Activated naive CD4-positive, alpha-beta T cell treated with anti-CD3 and anti-CD28 coated beads, Interleukin-2, amount 10 ng/mL, durations not matched to agents 7 days and 5 days (primary cell): ENCODE measurements around the gene ZNF57.
"Not testable (repeated sequence)": the region's sequence is repeated elsewhere in the genome, so short reads cannot be mapped to it uniquely, and the experiment has no call there.

Experiments
- CTCF ChIA-PET: fragments of 350-600 bp; sonication (Branson Sonifier 250); formaldehyde crosslinking; loops from one replicate; lab custom pipeline; 2021; ENCODE audit warnings: antibody characterized with exemption; lab: Charles Lee
- DNase-seq: peaks from one replicate; pipeline ENCODE4 v3.0.0-alpha.2; 2020
- H3K27ac Mint-ChIP-seq: one replicate; pipeline ENCODE4 v1.8.0; 2021; ENCODE audit warnings: mild to moderate bottlenecking, moderate library complexity, mixed read lengths
- H3K27me3 Mint-ChIP-seq: one replicate; pipeline ENCODE4 v1.8.0; 2021; ENCODE audit warnings: mild to moderate bottlenecking, mixed read lengths
- H3K36me3 Mint-ChIP-seq: one replicate; pipeline ENCODE4 v1.8.0; 2021; ENCODE audit warnings: mixed read lengths
- H3K4me1 Mint-ChIP-seq: one replicate; pipeline ENCODE4 v1.8.0; 2021; ENCODE audit warnings: mixed read lengths
- H3K4me3 Mint-ChIP-seq: one replicate; pipeline ENCODE4 v1.8.0; 2021; ENCODE audit warnings: mild to moderate bottlenecking, moderate library complexity, mixed read lengths
- H3K9me3 Mint-ChIP-seq: one replicate; pipeline ENCODE4 v1.8.0; 2021; ENCODE audit warnings: mixed read lengths

Gene ZNF57

GRCh38 chr19:2917275-2918184 is 16.8 kb downstream of the ZNF57 start:
- H3K4me3 Mint-ChIP-seq: no peak overlapping the region
- no peak for DNase-seq
- H3K36me3 Mint-ChIP-seq: peaks cover 56% of the 10 kb centered on the region
- H3K27ac Mint-ChIP-seq: no peak overlapping the region
- H3K4me1 Mint-ChIP-seq: no peaks in the 10 kb centered on the region
- CTCF ChIA-PET: interaction anchor here (0.6 to 2.1 kb wide), 2 partner anchors 30 to 133 kb away, joined by 3 to 5 read pairs; no protein-coding TSS in a partner anchor
- peaks cover 54% of the 10 kb centered on the region for H3K9me3 Mint-ChIP-seq
- no peaks in the 10 kb centered on the region for H3K27me3 Mint-ChIP-seq

- no peak for DNase-seq
- H3K27me3 Mint-ChIP-seq: no peaks in the 10 kb centered on the region
- H3K4me1 Mint-ChIP-seq: no peaks in the 10 kb centered on the region
- CTCF ChIA-PET: no interaction called here
- H3K4me3 Mint-ChIP-seq: no peak overlapping the region
- H3K9me3 Mint-ChIP-seq: peaks cover 18% of the 10 kb centered on the region
- H3K36me3 Mint-ChIP-seq: peaks cover 16% of the 10 kb centered on the region
- no peak overlapping the region for H3K27ac Mint-ChIP-seq
Measured at GRCh38 chr19:2922987-2923386, 22.3 kb downstream of the ZNF57 start.

GRCh38 chr19:2923510-2923909 is 22.8 kb downstream of the ZNF57 start:
- DNase-seq: no peak
- H3K36me3 Mint-ChIP-seq: peaks cover 12% of the 10 kb centered on the region
- no peaks in the 10 kb centered on the region for H3K27me3 Mint-ChIP-seq
- no peaks in the 10 kb centered on the region for H3K4me1 Mint-ChIP-seq
- no peak overlapping the region for H3K27ac Mint-ChIP-seq
- H3K4me3 Mint-ChIP-seq: no peak overlapping the region
- peaks cover 14% of the 10 kb centered on the region for H3K9me3 Mint-ChIP-seq
- CTCF ChIA-PET: no interaction called here

- Mint-ChIP-seq H3K36me3 (peaks cover 11% of the 10 kb centered on the region), H3K4me1 (no peaks in the 10 kb centered on the region), H3K9me3 (peaks cover 13% of the 10 kb centered on the region), H3K4me3 (no peak overlapping the region), H3K27ac (no peak overlapping the region), H3K27me3 (no peaks in the 10 kb centered on the region)
- CTCF ChIA-PET: interaction anchor here (0.6 kb wide), 1 partner anchor 271 kb away, joined by 4 read pairs; no protein-coding TSS in a partner anchor
- DNase-seq: no peak
Measured at GRCh38 chr19:2926341-2927031, 25.8 kb downstream of the ZNF57 start.

- no peak overlapping the region for H3K27ac Mint-ChIP-seq
Measured at GRCh38 chr19:2927032-2927430, 26.3 kb downstream of the ZNF57 start.

GRCh38 chr19:2933490-2933910 is 32.8 kb downstream of the ZNF57 start:
- Mint-ChIP-seq H3K27ac (no peak overlapping the region), H3K4me1 (no peaks in the 10 kb centered on the region), H3K36me3 (peaks cover 61% of the 10 kb centered on the region), H3K9me3 (peaks cover 39% of the 10 kb centered on the region), H3K4me3 (no peak overlapping the region), H3K27me3 (no peaks in the 10 kb centered on the region)
- no peak for DNase-seq
- CTCF ChIA-PET: no interaction called here

More at GRCh38 chr19:2927032-2927430, 26.3 kb downstream of the ZNF57 start:
- no peak overlapping the region for H3K4me3 Mint-ChIP-seq
- CTCF ChIA-PET: no interaction called here
- DNase-seq: no peak
- H3K36me3 Mint-ChIP-seq: peaks cover 13% of the 10 kb centered on the region
- no peaks in the 10 kb centered on the region for H3K4me1 Mint-ChIP-seq
- H3K9me3 Mint-ChIP-seq: peaks cover 15% of the 10 kb centered on the region
- H3K27me3 Mint-ChIP-seq: no peaks in the 10 kb centered on the region

- CTCF ChIA-PET, H3K27ac Mint-ChIP-seq, DNase-seq, H3K4me1 Mint-ChIP-seq, H3K27me3 Mint-ChIP-seq, H3K4me3 Mint-ChIP-seq: not testable (repeated sequence)
- Mint-ChIP-seq H3K36me3 (peaks cover 65% of the 10 kb centered on the region), H3K9me3 (peaks cover 37% of the 10 kb centered on the region)
Measured at GRCh38 chr19:2935863-2936262, 35.1 kb downstream of the ZNF57 start.

- Mint-ChIP-seq H3K4me3 (peak overlapping the region; percentile 28), H3K36me3 (peaks cover 18% of the 10 kb centered on the region), H3K4me1 (peaks cover 34% of the 10 kb centered on the region), H3K27me3 (no peaks in the 10 kb centered on the region), H3K9me3 (peaks cover 3% of the 10 kb centered on the region), H3K27ac (no peak overlapping the region)
- CTCF ChIA-PET: interaction anchor here (1.1 kb wide), 1 partner anchor 8 kb away, joined by 3 read pairs; no protein-coding TSS in a partner anchor
- no peak for DNase-seq
Measured at GRCh38 chr19:2942928-2943640, 42.4 kb downstream of the ZNF57 start.

- no peaks in the 10 kb centered on the region for H3K9me3 Mint-ChIP-seq
- peak overlapping the region; percentile 93 for H3K4me3 Mint-ChIP-seq
- peaks cover 16% of the 10 kb centered on the region for H3K36me3 Mint-ChIP-seq
- H3K27ac Mint-ChIP-seq: no peak overlapping the region
- CTCF ChIA-PET: no interaction called here
- H3K4me1 Mint-ChIP-seq: peaks cover 41% of the 10 kb centered on the region
- no peaks in the 10 kb centered on the region for H3K27me3 Mint-ChIP-seq
- no peak for DNase-seq
Measured at GRCh38 chr19:2944403-2944774, 43.7 kb downstream of the ZNF57 start.

- peaks cover 18% of the 10 kb centered on the region for H3K36me3 Mint-ChIP-seq
- H3K4me3 Mint-ChIP-seq: peak within 1 kb of the TSS; percentile 93
- peak within 1 kb of the TSS; percentile 96 for H3K27ac Mint-ChIP-seq
- CTCF ChIA-PET: interaction anchor here (1.1 kb wide), 1 partner anchor 297 kb away, joined by 3 read pairs; no protein-coding TSS in a partner anchor
- DNase-seq: peak; percentile 100
- H3K9me3 Mint-ChIP-seq: no peaks in the 10 kb centered on the region
- H3K27me3 Mint-ChIP-seq: no peaks in the 10 kb centered on the region
- H3K4me1 Mint-ChIP-seq: peaks cover 47% of the 10 kb centered on the region
Measured at GRCh38 chr19:2944775-2945574, 44.2 kb downstream of the ZNF57 start, which contains the start of gene ZNF77. Gene ZNF77 (minus strand): TSS chr19:2944971. CDS start chr19:2944840, 131 bp downstream.

- CTCF ChIA-PET: interaction anchor here (1.1 kb wide), 1 partner anchor 297 kb away, joined by 3 read pairs; no protein-coding TSS in a partner anchor
- H3K9me3 Mint-ChIP-seq: no peaks in the 10 kb centered on the region
- no peak for DNase-seq
- no peaks in the 10 kb centered on the region for H3K27me3 Mint-ChIP-seq
- H3K4me1 Mint-ChIP-seq: peaks cover 53% of the 10 kb centered on the region
- peak overlapping the region; percentile 93 for H3K4me3 Mint-ChIP-seq
- peak overlapping the region; percentile 96 for H3K27ac Mint-ChIP-seq
- H3K36me3 Mint-ChIP-seq: peaks cover 22% of the 10 kb centered on the region
Measured at GRCh38 chr19:2945575-2946184, 45.0 kb downstream of the ZNF57 start.

GRCh38 chr19:2949939-2950285 is 49.2 kb downstream of the ZNF57 start:
- Mint-ChIP-seq H3K27me3 (no peaks in the 10 kb centered on the region), H3K27ac (peak overlapping the region; percentile 94), H3K9me3 (no peaks in the 10 kb centered on the region), H3K36me3 (peaks cover 19% of the 10 kb centered on the region), H3K4me1 (peaks cover 44% of the 10 kb centered on the region), H3K4me3 (peak overlapping the region; percentile 94)
- CTCF ChIA-PET: interaction anchor here (0.6 to 2.5 kb wide), 14 partner anchors 13 to 302 kb away, joined by 3 to 12 read pairs (median 4); no protein-coding TSS in a partner anchor
- DNase-seq: no peak
